ENCODE results near the gene GK2.

Gene GK2

GRCh38 chr4:79357365-79357764 lies 50.7 kb downstream of the GK2 start:
- no peak overlapping the region for H2BK5ac ChIP-seq (ENCODE audit: low read length)
- no peaks in the 10 kb centered on the region for H3K9me3 ChIP-seq (replicated peaks in 1 of 2; ENCODE audit: control insufficient read depth in 2 of 2, insufficient read depth in 1 of 2, low read depth in 1 of 2, low read length in 2 of 2)
- H2AFZ ChIP-seq (ENCODE audit: low read length) = no peak overlapping the region
- no peak overlapping the region for H2BK12ac ChIP-seq (ENCODE audit: low read length)
- no peak overlapping the region for H3K4me3 ChIP-seq (ENCODE audit: low read length in 2 of 2)
- H2AK5ac ChIP-seq (ENCODE audit: low read depth, low read length) = no peak overlapping the region
- H3K23ac ChIP-seq (ENCODE audit: low read depth, low read length, poor library complexity) = no peak overlapping the region
- no peaks in the 10 kb centered on the region for H3K36me3 ChIP-seq (replicated peaks in 1 of 2; ENCODE audit: control insufficient read depth in 2 of 2, insufficient read depth in 2 of 2, low read length in 2 of 2)
- H4K8ac ChIP-seq (ENCODE audit: low read depth, low read length) = no peak overlapping the region
- no peak overlapping the region for H3K9ac ChIP-seq (ENCODE audit: low read depth, low read length, poor library complexity)
- no peak overlapping the region for H2BK15ac ChIP-seq (ENCODE audit: low read length)
- no peaks in the 10 kb centered on the region for H3K4me1 ChIP-seq (ENCODE audit: control insufficient read depth in 2 of 2, insufficient read depth in 1 of 2, low read depth in 1 of 2, low read length in 2 of 2)
- H2BK120ac ChIP-seq (ENCODE audit: low read depth, low read length) = no peak overlapping the region
- WGBS, 2 donors (ENCODE audit: extremely low coverage in 2 of 2, insufficient read length in 2 of 2, insufficient replicate concordance in 1 of 2) = no CpG with 5 or more reads among the region's 8 CpGs
- no peak for DNase-seq (ENCODE audit: low spot score)
- H3K27ac ChIP-seq (replicated peaks; ENCODE audit: low read length) = no peak overlapping the region
- no peak overlapping the region for H3K4ac ChIP-seq (ENCODE audit: low read length)
- H3K79me1 ChIP-seq (ENCODE audit: low read depth, low read length) = no peaks in the 10 kb centered on the region
- H3K27me3 ChIP-seq (ENCODE audit: control insufficient read depth in 3 of 3, insufficient read depth in 3 of 3, low read depth in 1 of 3, low read length in 3 of 3) = no peaks in the 10 kb centered on the region
- no peak overlapping the region for H3K4me2 ChIP-seq (ENCODE audit: insufficient read depth, low read length, poor library complexity, severe bottlenecking)
- no peak overlapping the region for H4K91ac ChIP-seq (ENCODE audit: low read depth, low read length, poor library complexity)
- H3K18ac ChIP-seq (ENCODE audit: low read length) = no peak overlapping the region
- H3K14ac ChIP-seq (ENCODE audit: low read length) = no peak overlapping the region

Measured in neuronal stem cell (in vitro differentiated cells).